OCI-LY7 (cell line): ENCODE measurements around the gene THSD8.

ENCODE experiments used
- CTCF ChIP-seq: fragments of 200-600 bp; sonication (generic); conservative IDR thresholded peaks from 2 replicates; pipeline ENCODE4 v1.5.1; 2014; ENCODE audit warnings: mild to moderate bottlenecking, antibody characterized with exemption, low read length, moderate library complexity, mixed read lengths
- EZH2phosphoT487 ChIP-seq: fragments of 200-600 bp; sonication (generic); IDR thresholded peaks from 2 replicates; pipeline ENCODE4 v1.6.1; 2018; ENCODE audit warnings: low read depth, borderline replicate concordance, mild to moderate bottlenecking, mixed run types, antibody characterized with exemption, low read length, moderate library complexity, mixed read lengths

DNA sequence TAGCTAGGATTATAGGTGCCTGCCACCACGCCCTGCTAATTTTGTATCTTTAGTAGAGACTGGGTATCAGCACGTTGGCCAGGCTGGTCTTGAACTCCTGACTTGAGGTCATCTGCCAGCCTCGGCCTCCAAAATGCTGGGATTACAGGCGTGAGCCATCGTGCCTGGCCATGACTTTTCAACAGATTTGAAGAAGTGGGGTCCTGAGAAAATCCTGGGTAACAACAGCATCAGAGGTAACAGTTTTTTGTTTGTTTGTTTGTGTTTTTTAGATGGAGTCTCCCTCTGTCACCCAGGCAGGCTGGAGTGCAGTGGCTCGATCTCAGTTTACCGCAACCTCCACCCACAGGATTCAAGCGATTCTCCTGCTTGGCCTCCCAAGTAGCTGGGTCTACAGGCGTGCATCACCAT is 6.9 kb upstream of the THSD8 start:
- TF ChIP-seq CTCF (no peak), EZH2phosphoT487 (no peak)
